HepG2 (cell line): ENCODE data around the gene ZDHHC18. TPM values are rescaled to one million over a fixed set of nuclear protein-coding genes. Genes with fewer than 3 reads are reported as not detected.

Source experiments
- CHCHD3 ChIP-seq: sonication (generic); formaldehyde crosslinking; IDR thresholded peaks from 2 replicates; pipeline ENCODE4 v1.8.0; 2022; ENCODE audit warnings: mild to moderate bottlenecking, missing genetic modification reagents, moderate library complexity
- MAFG ChIP-seq: sonication (generic); formaldehyde crosslinking; IDR thresholded peaks from 2 replicates; pipeline ENCODE4 v1.5.1; 2020; ENCODE audit warnings: mild to moderate bottlenecking, missing genetic modification reagents
- MAZ ChIP-seq, 2 experiments: sonication (generic) in 1 of 2; formaldehyde crosslinking in 1 of 2; IDR thresholded peaks; 2 replicates each; pipeline versions ENCODE4 v1.5.0 to v1.6.1; 2012 to 2020; ENCODE audit warnings: low read depth in 2 of 2, mild to moderate bottlenecking in 2 of 2, borderline replicate concordance in 1 of 2, improper control_type of control experiment in 1 of 2, low read length in 1 of 2, missing genetic modification reagents in 1 of 2, moderate library complexity in 1 of 2
- MTA3 ChIP-seq: sonication (generic); formaldehyde crosslinking; IDR thresholded peaks from 2 replicates; pipeline ENCODE4 v1.4.0; 2020; ENCODE audit warnings: missing genetic modification reagents
- NR2F1 ChIP-seq, 2 experiments: fragments of 450-650 bp in 1 of 2; formaldehyde crosslinking in 1 of 2; IDR thresholded peaks; 2 replicates each; pipeline versions ENCODE4 v1.5.0 to v1.6.1; 2016 to 2020; ENCODE audit warnings: mild to moderate bottlenecking in 1 of 2, missing compliant biosample characterization in 1 of 2, missing genetic modification reagents in 1 of 2, moderate library complexity in 1 of 2
- PHF8 ChIP-seq: sonication (generic); formaldehyde crosslinking; IDR thresholded peaks from 2 replicates; pipeline ENCODE4 v1.5.0; 2020; ENCODE audit warnings: missing genetic modification reagents
- RAD21 ChIP-seq: fragments of 450-650 bp; formaldehyde crosslinking; IDR thresholded peaks from 2 replicates; pipeline ENCODE4 v1.5.0; 2020; ENCODE audit warnings: mild to moderate bottlenecking
- ZNF282 ChIP-seq: fragments of 450-650 bp; IDR thresholded peaks from 2 replicates; pipeline ENCODE4 v1.6.1; 2018; ENCODE audit not compliant: partially characterized antibody
- ZNF331 ChIP-seq: sonication (generic); formaldehyde crosslinking; IDR thresholded peaks from 2 replicates; pipeline ENCODE4 v1.4.0; 2020; ENCODE audit warnings: missing genetic modification reagents
- ZNF451 ChIP-seq: sonication (generic); formaldehyde crosslinking; IDR thresholded peaks from 2 replicates; pipeline ENCODE4 v1.5.0; 2020; ENCODE audit warnings: mild to moderate bottlenecking, missing genetic modification reagents
- ZNF510 ChIP-seq: sonication (generic); formaldehyde crosslinking; IDR thresholded peaks from 2 replicates; pipeline ENCODE4 v1.4.0; 2020; ENCODE audit warnings: low read depth, mild to moderate bottlenecking, missing genetic modification reagents
- ZNF556 ChIP-seq: sonication (generic); formaldehyde crosslinking; IDR thresholded peaks from 2 replicates; pipeline ENCODE4 v1.4.0; 2020; ENCODE audit warnings: mild to moderate bottlenecking, missing genetic modification reagents, borderline replicate concordance
- ZNF607 ChIP-seq: sonication (generic); formaldehyde crosslinking; IDR thresholded peaks from 2 replicates; pipeline ENCODE4 v1.5.1; 2020; ENCODE audit warnings: missing genetic modification reagents, mild to moderate bottlenecking, borderline replicate concordance
- ZZZ3 ChIP-seq: sonication (generic); formaldehyde crosslinking; IDR thresholded peaks from 2 replicates; pipeline ENCODE4 v1.4.0; 2020; ENCODE audit warnings: missing genetic modification reagents, mild to moderate bottlenecking, borderline replicate concordance
- polyA plus RNA-seq, 8 experiments: library from polyadenylated mRNA; depleted of rRNA in 3 of 8; stranded (reverse) in 7 of 8; unstranded in 1 of 8; fragments of >200 nt; fragmentation: Illumina TruSeq in 4 of 8; extraction: Trizol in 4 of 8; gene quantifications; 2 replicates each; pipeline versions ENCODE4 v1.2.1 to v1.2.3, GENCODE V29; 2011 to 2016; ENCODE audit warnings: low read depth in 4 of 8, missing spikeins in 1 of 8, mixed read lengths in 1 of 8; ENCODE audit not compliant: insufficient read depth in 1 of 8
- total RNA-seq, 5 experiments: library from RNA; depleted of rRNA; stranded (reverse); fragments of >200 nt; fragmentation: Illumina TruSeq; extraction: Trizol; gene quantifications; 2 replicates each; pipeline ENCODE4 v1.2.3, GENCODE V29; 2016; ENCODE audit warnings: low read depth in 1 of 5
- TF ChIP-seq, protein P1 (sequence below): sonication (generic); formaldehyde crosslinking; IDR thresholded peaks from 2 replicates; pipeline ENCODE4 v1.5.1; 2020; ENCODE audit warnings: missing genetic modification reagents, mild to moderate bottlenecking, borderline replicate concordance
- TF ChIP-seq, protein P2 (sequence below): sonication (generic); formaldehyde crosslinking; IDR thresholded peaks from 2 replicates; pipeline ENCODE4 v1.5.1; 2020; ENCODE audit warnings: missing genetic modification reagents, mild to moderate bottlenecking, borderline replicate concordance
- TF ChIP-seq, protein P3 (sequence below): sonication (generic); formaldehyde crosslinking; IDR thresholded peaks from 2 replicates; pipeline ENCODE4 v1.5.0; 2020; ENCODE audit warnings: mild to moderate bottlenecking, missing genetic modification reagents
- TF ChIP-seq, protein P4 (sequence below): IDR thresholded peaks from 2 replicates; pipeline ENCODE4 v1.6.1; 2016
- TF ChIP-seq, protein P5 (sequence below): sonication (generic); formaldehyde crosslinking; IDR thresholded peaks from 2 replicates; pipeline ENCODE4 v1.4.0; 2020; ENCODE audit warnings: low read depth, mild to moderate bottlenecking, missing genetic modification reagents

The ZDHHC18 gene
- total and polyA plus RNA-seq, 2 of the 13 experiments (the other 11 are each of a cell fraction or from before 2014, with no cell fraction given) = 13.2 to 35.3 TPM

DNA sequence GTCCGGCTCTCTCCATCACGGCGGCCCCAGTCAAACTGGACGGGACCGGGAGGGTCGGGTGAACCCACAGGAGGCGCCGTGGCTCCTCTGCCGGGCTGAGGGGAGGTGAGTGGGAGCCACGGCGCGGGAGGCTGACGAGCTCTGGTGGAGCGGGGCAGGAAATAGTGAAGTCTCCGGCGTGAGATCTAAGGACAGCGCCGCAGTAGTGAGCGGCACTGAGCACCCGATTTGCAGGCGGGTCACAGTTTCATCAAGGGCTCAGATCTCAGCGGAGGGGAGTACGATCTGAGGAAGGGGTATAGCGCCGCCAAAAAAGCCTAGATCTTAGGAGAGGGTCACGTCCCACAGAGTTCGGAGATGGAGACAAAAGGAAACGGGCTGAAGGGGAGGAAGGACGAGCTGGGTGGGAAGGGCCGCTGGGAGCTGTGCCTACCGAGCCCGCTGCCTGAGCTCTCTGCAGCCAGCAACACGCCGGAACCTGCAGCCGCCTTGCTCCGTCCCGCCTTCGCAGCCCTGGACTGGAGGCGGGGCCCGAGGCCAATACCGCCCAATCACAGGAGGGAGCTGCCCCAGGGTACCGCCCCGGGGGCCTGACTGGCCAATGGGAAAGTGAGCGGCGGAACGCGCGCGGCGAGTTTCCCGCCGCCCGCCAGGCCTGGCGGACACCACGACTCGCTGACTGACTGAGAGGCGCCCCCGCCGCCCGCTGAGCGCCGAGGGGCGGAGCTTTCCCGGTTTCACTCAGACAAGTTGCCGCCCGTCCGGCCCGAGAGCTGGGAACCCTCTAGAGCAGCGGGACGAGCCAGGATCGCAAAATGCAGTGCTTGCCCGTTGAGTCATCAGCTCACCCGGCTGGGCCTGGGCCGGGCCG is 38.4 kb downstream of the ZDHHC18 start (continued):
- TF ChIP-seq ZNF510 (0 out of 2 replicates have a peak, but pooled peaks have one; percentile 44), ZNF451 (no peak), RAD21 (peak; percentile 7; the same call in 1 of the 2 replicates), ZNF282 (no peak), ZNF556 (0 out of 2 replicates have a peak, but pooled peaks have one; percentile 49), NR2F1 (CRISPR knock-in tag; IDR thresholded peaks at IDR 0.05) (no peak), MAFG (no peak), ZNF331 (no peak), ZZZ3 (no peak), ZNF607 (CRISPR knock-in tag) (peak; percentile 40; the same call in 1 of the 2 replicates), MAZ (IDR thresholded peaks at IDR 0.05; ENCODE audit: borderline replicate concordance, low read depth, low read length) (peak; percentile 55; the same call in 1 of the 2 replicates), MAZ (CRISPR knock-in tag; IDR thresholded peaks at IDR 0.05; ENCODE audit: low read depth) (peak; percentile 83), CHCHD3 (CRISPR knock-in tag) (peak; percentile 86; the same call in 1 of the 2 replicates), PHF8 (CRISPR knock-in tag) (peak; percentile 62), MTA3 (CRISPR knock-in tag) (no peak)
- TF ChIP-seq, protein P1, sequence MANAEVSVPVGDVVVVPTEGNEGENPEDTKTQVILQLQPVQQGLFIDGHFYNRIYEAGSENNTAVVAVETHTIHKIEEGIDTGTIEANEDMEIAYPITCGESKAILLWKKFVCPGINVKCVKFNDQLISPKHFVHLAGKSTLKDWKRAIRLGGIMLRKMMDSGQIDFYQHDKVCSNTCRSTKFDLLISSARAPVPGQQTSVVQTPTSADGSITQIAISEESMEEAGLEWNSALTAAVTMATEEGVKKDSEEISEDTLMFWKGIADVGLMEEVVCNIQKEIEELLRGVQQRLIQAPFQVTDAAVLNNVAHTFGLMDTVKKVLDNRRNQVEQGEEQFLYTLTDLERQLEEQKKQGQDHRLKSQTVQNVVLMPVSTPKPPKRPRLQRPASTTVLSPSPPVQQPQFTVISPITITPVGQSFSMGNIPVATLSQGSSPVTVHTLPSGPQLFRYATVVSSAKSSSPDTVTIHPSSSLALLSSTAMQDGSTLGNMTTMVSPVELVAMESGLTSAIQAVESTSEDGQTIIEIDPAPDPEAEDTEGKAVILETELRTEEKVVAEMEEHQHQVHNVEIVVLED = peak; percentile 82
- TF ChIP-seq, protein P2, sequence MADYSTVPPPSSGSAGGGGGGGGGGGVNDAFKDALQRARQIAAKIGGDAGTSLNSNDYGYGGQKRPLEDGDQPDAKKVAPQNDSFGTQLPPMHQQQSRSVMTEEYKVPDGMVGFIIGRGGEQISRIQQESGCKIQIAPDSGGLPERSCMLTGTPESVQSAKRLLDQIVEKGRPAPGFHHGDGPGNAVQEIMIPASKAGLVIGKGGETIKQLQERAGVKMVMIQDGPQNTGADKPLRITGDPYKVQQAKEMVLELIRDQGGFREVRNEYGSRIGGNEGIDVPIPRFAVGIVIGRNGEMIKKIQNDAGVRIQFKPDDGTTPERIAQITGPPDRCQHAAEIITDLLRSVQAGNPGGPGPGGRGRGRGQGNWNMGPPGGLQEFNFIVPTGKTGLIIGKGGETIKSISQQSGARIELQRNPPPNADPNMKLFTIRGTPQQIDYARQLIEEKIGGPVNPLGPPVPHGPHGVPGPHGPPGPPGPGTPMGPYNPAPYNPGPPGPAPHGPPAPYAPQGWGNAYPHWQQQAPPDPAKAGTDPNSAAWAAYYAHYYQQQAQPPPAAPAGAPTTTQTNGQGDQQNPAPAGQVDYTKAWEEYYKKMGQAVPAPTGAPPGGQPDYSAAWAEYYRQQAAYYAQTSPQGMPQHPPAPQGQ = no peak
- TF ChIP-seq, protein P3, sequence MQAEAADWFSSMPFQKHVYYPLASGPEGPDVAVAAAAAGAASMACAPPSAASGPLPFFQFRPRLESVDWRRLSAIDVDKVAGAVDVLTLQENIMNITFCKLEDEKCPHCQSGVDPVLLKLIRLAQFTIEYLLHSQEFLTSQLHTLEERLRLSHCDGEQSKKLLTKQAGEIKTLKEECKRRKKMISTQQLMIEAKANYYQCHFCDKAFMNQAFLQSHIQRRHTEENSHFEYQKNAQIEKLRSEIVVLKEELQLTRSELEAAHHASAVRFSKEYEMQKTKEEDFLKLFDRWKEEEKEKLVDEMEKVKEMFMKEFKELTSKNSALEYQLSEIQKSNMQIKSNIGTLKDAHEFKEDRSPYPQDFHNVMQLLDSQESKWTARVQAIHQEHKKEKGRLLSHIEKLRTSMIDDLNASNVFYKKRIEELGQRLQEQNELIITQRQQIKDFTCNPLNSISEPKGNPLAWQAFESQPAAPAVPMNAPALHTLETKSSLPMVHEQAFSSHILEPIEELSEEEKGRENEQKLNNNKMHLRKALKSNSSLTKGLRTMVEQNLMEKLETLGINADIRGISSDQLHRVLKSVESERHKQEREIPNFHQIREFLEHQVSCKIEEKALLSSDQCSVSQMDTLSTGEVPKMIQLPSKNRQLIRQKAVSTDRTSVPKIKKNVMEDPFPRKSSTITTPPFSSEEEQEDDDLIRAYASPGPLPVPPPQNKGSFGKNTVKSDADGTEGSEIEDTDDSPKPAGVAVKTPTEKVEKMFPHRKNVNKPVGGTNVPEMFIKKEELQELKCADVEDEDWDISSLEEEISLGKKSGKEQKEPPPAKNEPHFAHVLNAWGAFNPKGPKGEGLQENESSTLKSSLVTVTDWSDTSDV (CRISPR knock-in tag) = no peak
- TF ChIP-seq, protein P4, sequence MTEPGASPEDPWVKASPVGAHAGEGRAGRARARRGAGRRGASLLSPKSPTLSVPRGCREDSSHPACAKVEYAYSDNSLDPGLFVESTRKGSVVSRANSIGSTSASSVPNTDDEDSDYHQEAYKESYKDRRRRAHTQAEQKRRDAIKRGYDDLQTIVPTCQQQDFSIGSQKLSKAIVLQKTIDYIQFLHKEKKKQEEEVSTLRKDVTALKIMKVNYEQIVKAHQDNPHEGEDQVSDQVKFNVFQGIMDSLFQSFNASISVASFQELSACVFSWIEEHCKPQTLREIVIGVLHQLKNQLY = no peak
- TF ChIP-seq, protein P5, sequence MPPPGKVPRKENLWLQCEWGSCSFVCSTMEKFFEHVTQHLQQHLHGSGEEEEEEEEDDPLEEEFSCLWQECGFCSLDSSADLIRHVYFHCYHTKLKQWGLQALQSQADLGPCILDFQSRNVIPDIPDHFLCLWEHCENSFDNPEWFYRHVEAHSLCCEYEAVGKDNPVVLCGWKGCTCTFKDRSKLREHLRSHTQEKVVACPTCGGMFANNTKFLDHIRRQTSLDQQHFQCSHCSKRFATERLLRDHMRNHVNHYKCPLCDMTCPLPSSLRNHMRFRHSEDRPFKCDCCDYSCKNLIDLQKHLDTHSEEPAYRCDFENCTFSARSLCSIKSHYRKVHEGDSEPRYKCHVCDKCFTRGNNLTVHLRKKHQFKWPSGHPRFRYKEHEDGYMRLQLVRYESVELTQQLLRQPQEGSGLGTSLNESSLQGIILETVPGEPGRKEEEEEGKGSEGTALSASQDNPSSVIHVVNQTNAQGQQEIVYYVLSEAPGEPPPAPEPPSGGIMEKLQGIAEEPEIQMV (CRISPR knock-in tag) = no peak
